Stimulated activated CD8-positive, alpha-beta memory T cell treated with anti-CD3 and anti-CD28 coated beads, Interleukin-15, amount 100 ng/mL, for 4 hours (primary cell): ENCODE data around the gene FMNL3.
"Not testable (repeated sequence)": the region's sequence is repeated elsewhere in the genome, so short reads cannot be mapped to it uniquely, and the experiment has no call there.

Experiments used
- DNase-seq, 2 donors: peaks; one replicate each; pipeline ENCODE4 v3.0.0-alpha.2; 2020; ENCODE audit warnings: low read depth in 2 of 2

Gene FMNL3

DNA sequence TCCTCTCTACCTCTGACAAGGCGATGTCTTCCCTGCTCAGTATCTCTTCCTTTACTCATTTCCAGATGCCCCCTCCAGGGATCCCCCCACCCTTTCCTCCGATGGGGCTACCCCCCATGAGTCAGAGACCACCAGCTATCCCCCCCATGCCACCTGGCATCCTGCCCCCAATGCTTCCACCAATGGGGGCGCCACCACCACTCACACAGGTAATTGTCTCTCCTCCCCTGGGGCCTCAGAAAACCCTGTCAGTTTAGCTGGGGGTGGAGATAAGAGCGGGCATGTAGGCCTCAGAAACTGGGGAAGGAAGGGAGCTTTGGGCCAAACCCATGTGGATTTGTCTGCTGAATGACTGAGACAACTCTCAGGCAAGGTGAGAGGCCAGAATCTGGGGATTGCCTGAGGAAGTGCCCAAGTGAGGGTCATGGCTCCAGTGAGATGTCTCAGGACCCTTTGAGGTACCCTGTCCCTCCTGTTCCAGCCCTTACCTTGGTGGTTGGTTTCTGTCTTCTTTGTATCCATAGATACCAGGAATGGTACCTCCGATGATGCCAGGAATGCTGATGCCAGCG, 75.8 kb downstream of the FMNL3 start:
- no peak for DNase-seq

- no peak for DNase-seq
Observed at GRCh38 chr12:49627752-49628360, 79.3 kb downstream of the FMNL3 start.

- DNase-seq = no peak
Observed at GRCh38 chr12:49626836-49627235, 80.4 kb downstream of the FMNL3 start.

GRCh38 chr12:49626169-49626835, 80.9 kb downstream of the FMNL3 start:
- DNase-seq = no peak

DNA sequence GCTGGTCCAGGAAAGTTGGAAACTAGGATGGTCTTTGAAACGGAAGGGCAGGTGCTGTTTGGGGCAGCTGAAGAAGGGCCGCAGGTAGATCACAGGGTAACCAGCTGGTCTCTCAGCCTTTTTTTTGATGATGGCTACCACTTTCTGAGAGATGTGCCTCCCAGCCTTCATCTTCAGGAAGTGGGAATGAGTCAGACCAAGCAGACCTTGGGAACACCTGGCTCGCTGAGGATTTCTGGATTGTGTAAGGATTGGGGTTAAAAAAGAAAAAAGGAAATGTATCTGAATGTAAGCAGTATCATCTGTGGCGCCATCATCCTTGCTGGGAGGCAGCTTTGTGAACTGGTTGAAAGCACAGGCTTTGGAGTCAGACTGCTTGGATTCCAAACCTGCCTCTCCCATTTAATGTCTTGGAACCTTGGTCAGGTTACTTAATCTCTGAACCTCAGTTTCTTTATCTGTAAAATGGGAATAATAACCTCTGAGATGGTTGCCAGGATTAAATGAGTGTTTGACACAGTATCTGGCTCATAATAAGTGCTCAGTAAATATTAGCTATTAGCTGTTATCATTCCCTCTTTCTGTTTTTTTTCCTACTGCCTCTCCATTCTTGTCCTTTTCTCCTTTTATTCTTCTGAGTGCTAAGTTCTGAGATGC, 82.2 kb downstream of the FMNL3 start:
- no peak for DNase-seq

DNA sequence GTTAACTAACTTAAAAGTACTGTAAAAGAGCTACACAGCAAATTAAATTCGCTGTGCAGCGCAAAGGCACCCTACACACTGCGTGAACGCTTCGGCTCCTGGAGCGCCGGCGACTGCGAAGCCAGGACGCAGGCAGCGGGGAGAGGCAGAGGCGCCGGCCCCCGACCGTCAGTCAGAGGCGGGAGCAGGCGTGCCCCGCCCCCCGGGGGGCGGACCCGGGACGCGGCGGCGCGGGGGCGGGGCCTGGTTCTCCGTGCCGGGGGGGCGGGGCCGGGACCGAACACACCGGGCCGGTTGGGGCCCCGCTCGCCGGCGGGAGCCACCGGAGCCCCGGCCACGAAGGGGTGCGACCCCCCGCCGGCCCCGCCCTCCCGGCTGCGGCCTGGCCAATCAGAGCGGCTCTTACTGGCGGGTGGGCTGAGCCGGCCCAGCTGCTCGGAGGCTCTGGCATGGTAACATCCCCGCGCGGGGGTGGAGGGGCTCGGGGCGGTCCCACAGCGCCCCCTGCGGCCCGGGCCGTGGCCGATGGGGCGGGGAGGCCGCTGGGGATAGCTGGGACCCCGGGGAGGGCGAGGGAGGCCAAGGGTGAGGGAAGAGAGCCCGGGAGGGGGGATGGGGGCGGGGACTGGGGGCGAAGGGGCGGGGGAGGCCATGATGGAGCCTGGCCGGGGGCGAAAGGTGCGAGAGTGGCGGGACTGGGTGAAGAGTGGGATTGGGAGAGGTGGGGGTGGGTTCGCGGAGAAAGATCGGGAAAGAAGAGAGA, 83.9 kb downstream of the FMNL3 start, which contains the start of gene PRPF40B:
Gene PRPF40B, plus strand, starts transcription at position 420 of the 763 bp plus-strand sequence. Its CDS starts 30 bp downstream, at position 450.
- peak; percentile 61 to 66 for DNase-seq

- DNase-seq = peak; percentile 13 to 16
Observed at GRCh38 chr12:49622501-49623141, 84.6 kb downstream of the FMNL3 start.

DNA sequence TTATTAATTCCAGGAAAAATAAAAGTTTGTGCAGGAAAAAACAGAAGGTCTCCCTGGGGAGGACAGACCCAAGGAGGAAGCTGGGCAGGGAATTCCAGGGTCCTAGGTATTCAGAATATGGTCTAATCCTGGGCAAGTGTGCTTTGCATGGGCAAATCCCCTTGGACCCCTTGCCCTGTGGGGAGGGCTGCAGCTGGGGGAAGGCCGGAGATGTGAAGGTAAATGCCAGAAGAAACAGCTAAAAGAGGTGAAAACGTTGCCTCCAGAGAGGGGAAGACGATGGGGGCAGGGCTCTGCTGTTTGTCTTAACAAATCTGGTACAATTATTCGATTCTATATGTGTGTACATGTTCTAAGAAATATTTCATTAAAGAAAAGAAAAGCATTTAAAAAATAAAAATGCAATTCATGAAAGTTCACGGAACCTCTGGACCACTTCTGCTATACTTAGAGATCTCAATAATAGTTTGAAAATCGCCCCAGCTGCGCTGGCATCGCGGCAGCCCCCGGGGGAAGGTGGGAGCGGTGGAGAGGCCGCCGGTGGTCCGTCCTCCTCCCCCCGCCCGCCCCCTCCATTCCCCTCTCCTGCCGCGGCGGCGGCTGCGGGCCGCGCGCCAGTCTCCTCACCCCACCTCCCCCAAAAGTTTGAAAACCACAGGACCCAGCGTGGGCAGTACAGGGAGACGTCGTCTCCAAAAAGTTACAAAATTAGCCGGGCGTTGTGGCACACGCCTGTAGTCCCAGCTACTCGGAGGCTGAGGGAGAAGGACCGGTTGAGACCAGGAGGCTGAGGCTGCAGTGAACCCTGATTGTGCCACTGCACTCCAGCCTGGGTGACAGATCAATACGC, 85.3 kb downstream of the FMNL3 start:
- DNase-seq = peak in 1 of 2 donors; percentile 9

- DNase-seq = no peak
Observed at GRCh38 chr12:49619286-49619685, 87.9 kb downstream of the FMNL3 start.

DNA sequence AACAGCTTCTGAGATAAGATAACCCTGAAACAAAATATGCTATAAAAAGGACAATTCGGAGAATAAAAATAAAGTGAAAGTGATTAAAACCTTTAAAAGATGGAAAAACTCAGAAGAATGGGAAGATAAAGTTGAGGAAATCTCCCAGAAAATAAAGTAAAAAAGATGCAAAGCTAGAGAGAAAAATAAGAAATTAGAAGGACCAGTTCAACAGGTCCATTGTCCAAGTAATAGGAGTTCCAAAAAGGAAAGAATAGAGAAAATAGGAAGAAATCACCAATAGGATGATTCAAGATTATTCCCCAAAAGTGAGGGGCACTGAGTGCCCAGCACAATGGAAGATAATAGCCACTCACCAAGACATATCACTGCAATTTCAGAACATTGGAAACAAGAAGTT, 88.6 kb downstream of the FMNL3 start:
- no peak for DNase-seq

DNA sequence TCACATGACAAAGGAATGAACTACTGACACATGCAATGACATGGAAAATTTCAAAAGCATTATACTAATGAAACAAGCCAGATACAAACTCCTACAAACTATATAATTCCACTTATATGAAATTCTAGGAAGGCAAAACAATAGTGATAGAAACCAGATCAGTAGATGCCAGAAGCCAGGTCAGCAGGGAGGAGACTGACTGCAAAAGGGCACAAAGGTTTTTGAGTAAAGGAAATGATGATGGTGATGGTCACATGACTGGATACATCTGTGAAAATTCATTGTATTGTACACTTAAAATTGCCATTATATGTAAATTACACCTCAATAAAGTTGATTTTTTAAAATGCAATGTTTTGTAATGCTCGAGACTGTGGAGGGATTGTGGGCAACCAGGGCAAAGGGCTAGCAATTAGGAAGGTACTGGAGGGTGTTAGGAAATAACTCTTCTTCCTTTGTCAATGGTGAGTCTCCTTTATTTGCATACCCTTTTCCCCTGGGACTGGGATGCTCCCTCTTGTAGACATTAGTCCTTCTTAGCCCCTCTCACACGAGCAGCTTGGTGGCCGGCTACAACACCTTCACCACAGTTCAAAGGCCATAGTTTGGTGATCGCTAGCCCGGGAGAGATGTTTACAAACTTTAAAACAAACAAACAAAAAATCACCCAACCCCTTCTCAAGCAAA, 90.5 kb downstream of the FMNL3 start:
- DNase-seq = no peak

GRCh38 chr12:49615725-49616124, 91.5 kb downstream of the FMNL3 start:
- no peak for DNase-seq

DNA sequence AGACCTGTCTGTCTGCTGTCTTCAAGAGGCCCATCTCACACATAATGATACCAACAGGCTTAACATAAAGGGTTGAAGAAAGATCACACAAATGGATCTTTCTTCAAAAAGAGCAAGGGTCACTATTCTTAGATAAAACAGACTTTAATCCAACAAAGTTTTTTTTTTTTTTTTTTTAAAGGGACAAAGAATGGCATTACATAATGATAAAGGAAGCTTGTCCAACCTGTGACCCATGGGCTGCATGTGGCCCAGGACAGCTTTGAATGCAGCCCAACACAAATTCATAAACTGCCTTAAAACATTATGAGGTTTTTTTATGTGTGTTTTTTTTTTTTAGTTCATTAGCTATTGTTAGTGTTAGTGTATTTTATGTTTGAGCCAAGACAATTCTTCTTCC, 95.0 kb downstream of the FMNL3 start:
- DNase-seq = no peak

DNA sequence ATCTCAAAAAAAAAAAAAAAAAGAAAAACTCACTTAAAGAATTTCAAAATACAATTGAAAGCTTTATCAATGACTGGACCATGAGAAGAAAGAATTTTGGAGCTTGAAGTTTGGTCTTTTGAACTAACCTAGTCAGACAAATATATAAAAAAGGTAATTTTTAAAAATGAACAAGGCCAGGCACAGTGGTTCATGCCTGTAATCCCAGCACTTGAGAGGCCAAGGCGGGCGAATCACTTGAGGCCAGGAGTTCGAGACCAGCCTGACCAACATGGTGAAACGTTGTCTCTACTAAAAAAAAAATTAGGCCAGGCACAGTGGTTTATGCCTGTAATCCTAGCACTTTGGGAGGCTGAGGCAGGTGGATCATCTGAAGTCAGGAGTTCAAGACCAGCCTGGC, 96.4 kb downstream of the FMNL3 start:
- not testable (repeated sequence) for DNase-seq

DNA sequence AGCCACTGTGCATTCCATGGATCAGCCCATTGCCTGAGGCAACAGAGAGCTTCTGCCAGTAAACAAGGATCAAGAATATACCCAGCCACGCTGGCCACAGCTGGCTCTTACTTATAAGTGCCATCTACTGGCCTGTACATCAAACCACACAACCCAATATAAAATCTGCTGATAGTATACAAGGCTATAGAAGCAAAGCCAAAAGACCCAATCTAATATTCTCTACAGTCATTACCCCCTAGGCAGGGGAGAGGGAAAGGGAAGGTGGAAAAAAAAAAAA, 97.4 kb downstream of the FMNL3 start:
- DNase-seq = no peak

- DNase-seq = no peak
Observed at GRCh38 chr12:49609059-49609874, 97.9 kb downstream of the FMNL3 start.

DNA sequence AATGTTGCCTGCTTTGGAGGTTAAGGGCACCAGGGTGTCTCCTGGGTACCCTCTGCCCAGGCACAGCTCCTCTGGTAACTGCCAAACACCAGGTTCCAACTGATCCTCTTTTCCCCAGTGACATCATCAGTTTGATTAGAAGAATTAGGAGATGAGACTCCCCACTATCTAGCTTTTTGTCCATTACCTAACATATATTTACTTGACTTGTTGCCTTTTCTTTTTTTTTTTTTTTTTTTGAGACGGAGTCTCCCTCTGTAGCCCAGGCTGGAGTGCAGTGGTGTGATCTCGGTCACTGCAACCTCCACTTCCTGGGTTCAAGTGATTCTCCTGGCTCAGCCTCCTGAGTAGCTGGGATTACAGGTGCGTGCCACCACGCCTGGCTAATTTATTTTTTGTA, 101.7 kb downstream of the FMNL3 start, which contains the start of gene FAM186B:
Gene FAM186B, minus strand, starts transcription at position 101 of the 400 bp plus-strand sequence. CDS start 162 bp downstream, outside the sequence.
- not testable (repeated sequence) for DNase-seq

DNA sequence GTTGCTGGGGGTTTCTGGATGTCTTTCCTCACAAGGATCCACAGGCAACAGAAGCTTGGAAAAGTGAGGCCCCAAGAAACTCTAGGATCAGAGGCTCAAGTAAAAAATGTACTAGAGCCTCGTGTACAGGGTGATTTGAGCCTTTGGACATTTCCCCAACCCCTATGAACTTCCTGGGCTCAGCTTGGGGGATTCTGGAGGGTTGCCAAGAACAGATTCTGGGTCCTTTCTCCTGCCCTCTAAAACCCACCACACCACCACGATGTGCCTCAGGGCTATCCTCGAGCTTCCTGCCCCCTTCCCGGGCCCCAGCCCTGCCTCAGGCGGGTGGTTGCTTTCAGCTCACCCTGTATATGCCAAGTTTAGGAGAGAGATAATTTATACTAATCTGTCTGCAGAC, 102.3 kb downstream of the FMNL3 start:
- DNase-seq = no peak

GRCh38 chr12:49603721-49604120, 103.5 kb downstream of the FMNL3 start:
- DNase-seq = no peak
